Measurements from ENCODE around the gene UNC45A. TPM values are rescaled to one million over a fixed set of nuclear protein-coding genes. Genes with fewer than 3 reads are reported as not detected.

The UNC45A gene
- total and polyA plus RNA-seq, 2 of the 13 experiments (the other 11 are each of a cell fraction or from before 2014, with no cell fraction given) = 33.8 to 39.7 TPM

GRCh38 chr15:90893175-90894090 lies 41.7 kb upstream of the UNC45A start (continued):
- TF ChIP-seq SP5 (CRISPR knock-in tag; IDR thresholded peaks at IDR 0.05; ENCODE audit: borderline replicate concordance, low read depth) = no peak
- TF ChIP-seq POLR2A (IDR thresholded peaks at IDR 0.05; ENCODE audit: insufficient read depth in 1 of 2, low read depth in 2 of 2, low read length in 2 of 2) = peak; percentile 52 to 67
- no peak for TF ChIP-seq ZFP41 (CRISPR knock-in tag; IDR thresholded peaks at IDR 0.05; ENCODE audit: borderline replicate concordance)
- TF ChIP-seq JUN (CRISPR knock-in tag; IDR thresholded peaks at IDR 0.05) = no peak
- TF ChIP-seq ZNF24 (IDR thresholded peaks at IDR 0.05) = no peak
- TF ChIP-seq TRIM22 (IDR thresholded peaks at IDR 0.05) = no peak
- no peak for TF ChIP-seq SKIL (CRISPR knock-in tag; IDR thresholded peaks at IDR 0.05; ENCODE audit: borderline replicate concordance)
- no peak for TF ChIP-seq RXRB (CRISPR knock-in tag; IDR thresholded peaks at IDR 0.05; ENCODE audit: borderline replicate concordance)
- TF ChIP-seq LCORL (IDR thresholded peaks at IDR 0.05) = no peak
- TF ChIP-seq LCORL (CRISPR knock-in tag; IDR thresholded peaks at IDR 0.05) = 0 out of 2 replicates have a peak, but pooled peaks have one; percentile 27
- peak; percentile 35 for TF ChIP-seq HNRNPLL (IDR thresholded peaks at IDR 0.05; ENCODE audit: low read depth, low read length, poor library complexity, severe bottlenecking)
- peak; percentile 80 for TF ChIP-seq ZFY (CRISPR knock-in tag; IDR thresholded peaks at IDR 0.05)
- TF ChIP-seq SRF (IDR thresholded peaks at IDR 0.05; ENCODE audit: low read depth, low read length) = no peak
- no peak for TF ChIP-seq ZNF567 (CRISPR knock-in tag; IDR thresholded peaks at IDR 0.05; ENCODE audit: borderline replicate concordance)
- no peak for TF ChIP-seq FLYWCH1 (CRISPR knock-in tag; IDR thresholded peaks at IDR 0.05)
- no peak for TF ChIP-seq ZNF12 (CRISPR knock-in tag; IDR thresholded peaks at IDR 0.05)
- TF ChIP-seq PHF20 (CRISPR knock-in tag; IDR thresholded peaks at IDR 0.05) = peak; percentile 79
- peak; percentile 71; the same call in 1 of the 2 replicates for TF ChIP-seq ZNF33B (CRISPR knock-in tag; IDR thresholded peaks at IDR 0.05)
- TF ChIP-seq ATF7-NPFF (CRISPR knock-in tag; IDR thresholded peaks at IDR 0.05; ENCODE audit: low read depth) = no peak
- peak; percentile 46; the same call in 1 of the 2 replicates for TF ChIP-seq MAX (IDR thresholded peaks at IDR 0.05)
- peak; percentile 62; the same call in 1 of the 2 replicates for TF ChIP-seq THAP9 (CRISPR knock-in tag; IDR thresholded peaks at IDR 0.05; ENCODE audit: borderline replicate concordance)
- TF ChIP-seq ZNF616 (CRISPR knock-in tag; IDR thresholded peaks at IDR 0.05; ENCODE audit: low read depth) = no peak
- 0 out of 2 replicates have a peak, but pooled peaks have one; percentile 37 for TF ChIP-seq SALL2 (CRISPR knock-in tag; IDR thresholded peaks at IDR 0.05)
- 0 out of 2 replicates have a peak, but pooled peaks have one; percentile 40 for TF ChIP-seq ZNF772 (CRISPR knock-in tag; IDR thresholded peaks at IDR 0.05)

All from HepG2 (cell line).